Amniotic stem cell (primary cell): ENCODE measurements around the gene CHL1.

ENCODE experiments used
- DNase-seq: peaks from one replicate; lab custom pipeline; 2025; lab: John Stamatoyannopoulos, UW

Gene CHL1

GRCh38 chr3:284322-284721 is 87.8 kb downstream of the CHL1 start:
- no peak for DNase-seq

- DNase-seq: no peak
Measured at GRCh38 chr3:288417-288816, 91.9 kb downstream of the CHL1 start.

- DNase-seq: no peak
Measured at GRCh38 chr3:291028-291427, 94.5 kb downstream of the CHL1 start.

GRCh38 chr3:291646-292436 is 95.3 kb downstream of the CHL1 start:
- no peak for DNase-seq

GRCh38 chr3:294096-294495 is 97.5 kb downstream of the CHL1 start:
- DNase-seq: no peak

GRCh38 chr3:294581-294980 is 98.0 kb downstream of the CHL1 start:
- no peak for DNase-seq

GRCh38 chr3:295166-295565 is 98.6 kb downstream of the CHL1 start:
- DNase-seq: no peak

GRCh38 chr3:297585-297984 is 101.0 kb downstream of the CHL1 start:
- DNase-seq: no peak

- DNase-seq: no peak
Measured at GRCh38 chr3:299590-300301, 103.2 kb downstream of the CHL1 start.

- no peak for DNase-seq
Measured at GRCh38 chr3:307182-307581, 110.6 kb downstream of the CHL1 start.

- no peak for DNase-seq
Measured at GRCh38 chr3:308597-309321, 112.2 kb downstream of the CHL1 start.

- no peak for DNase-seq
Measured at GRCh38 chr3:312160-312733, 115.7 kb downstream of the CHL1 start.

GRCh38 chr3:312911-313310 is 116.3 kb downstream of the CHL1 start:
- no peak for DNase-seq

GRCh38 chr3:317012-317411 is 120.4 kb downstream of the CHL1 start:
- DNase-seq: no peak

GRCh38 chr3:318903-319302 is 122.3 kb downstream of the CHL1 start:
- no peak for DNase-seq

GRCh38 chr3:324423-324822 is 127.9 kb downstream of the CHL1 start:
- DNase-seq: no peak

- no peak for DNase-seq
Measured at GRCh38 chr3:325495-325894, 128.9 kb downstream of the CHL1 start.

GRCh38 chr3:330494-331115 is 134.0 kb downstream of the CHL1 start:
- DNase-seq: no peak

- DNase-seq: no peak
Measured at GRCh38 chr3:331881-332280, 135.3 kb downstream of the CHL1 start.

GRCh38 chr3:332701-333100 is 136.1 kb downstream of the CHL1 start:
- no peak for DNase-seq

- DNase-seq: no peak
Measured at GRCh38 chr3:335240-335639, 138.7 kb downstream of the CHL1 start.

GRCh38 chr3:339351-339750 is 142.8 kb downstream of the CHL1 start:
- DNase-seq: no peak
